ENCODE measurements around the gene PTPRS.

The PTPRS gene

DNA sequence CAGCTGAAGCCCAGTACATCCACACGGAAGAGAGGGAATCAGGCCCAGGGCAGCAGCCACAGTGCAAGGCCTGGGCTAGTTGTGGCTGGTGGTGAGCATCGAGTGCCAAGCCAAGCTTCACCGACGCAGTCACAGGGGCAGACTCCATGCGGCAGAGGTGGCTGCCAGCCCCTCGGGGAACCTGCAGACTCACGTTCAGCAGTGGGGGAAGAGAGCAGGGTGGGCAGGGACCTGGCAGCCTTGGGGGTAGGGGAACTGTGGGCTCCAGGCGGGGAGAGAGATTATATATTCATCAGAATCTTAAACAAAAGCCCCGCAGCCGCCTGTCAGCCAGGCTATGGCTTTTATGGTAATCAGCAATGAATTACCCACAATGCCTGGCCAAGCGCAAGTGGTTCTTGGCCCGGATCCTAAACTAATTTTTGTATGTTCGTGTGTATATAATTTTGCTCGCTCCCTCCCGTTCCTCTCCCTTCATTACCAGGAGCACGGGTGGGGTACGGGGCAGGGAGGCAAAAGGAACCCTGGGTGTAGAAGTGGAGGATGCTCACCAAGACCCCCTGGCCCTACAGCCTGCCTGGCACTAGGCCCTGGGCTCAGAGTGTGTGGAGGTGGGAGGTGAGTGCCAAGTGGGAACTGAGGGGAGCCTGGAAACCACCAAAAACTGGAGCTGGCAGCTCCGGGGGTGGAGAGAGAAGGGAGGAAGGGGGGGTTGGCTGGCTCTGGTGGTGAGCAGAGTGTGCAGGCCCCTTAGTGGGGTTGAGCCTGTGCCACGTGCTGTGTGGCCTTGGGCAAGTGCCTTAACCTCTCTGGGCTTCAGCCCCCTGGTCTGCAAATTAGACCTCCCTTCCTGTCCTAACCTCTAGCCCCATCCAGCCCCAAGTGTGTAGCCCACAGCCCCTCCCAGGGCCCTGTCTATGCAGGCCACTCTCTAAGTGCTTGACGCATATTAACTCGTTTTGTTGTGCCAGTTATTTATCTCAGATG lies 31.9 kb downstream of the PTPRS start:
- DNase-seq (ENCODE audit: low read depth in 2 of 2) = no peak

DNA sequence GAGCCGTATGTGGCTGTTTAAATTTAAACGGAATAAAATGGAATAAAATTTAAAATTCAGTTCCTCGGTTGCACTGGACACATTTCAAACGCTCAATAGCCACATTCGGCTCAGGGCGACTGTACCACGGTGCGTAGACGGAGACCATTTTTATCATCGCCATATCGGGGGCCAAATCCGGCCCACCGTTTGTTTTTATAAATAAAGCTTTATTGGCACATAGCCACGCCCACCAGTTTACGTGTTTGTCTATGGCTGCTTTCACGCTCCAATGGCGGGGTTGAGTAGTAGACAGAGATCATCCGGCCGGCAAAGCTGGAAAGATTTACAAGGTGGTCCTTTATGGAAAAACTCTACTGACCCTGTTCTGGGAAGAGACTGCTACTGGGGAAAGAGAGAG lies 33.0 kb downstream of the PTPRS start:
- DNase-seq (ENCODE audit: low read depth in 2 of 2) = no peak

DNA sequence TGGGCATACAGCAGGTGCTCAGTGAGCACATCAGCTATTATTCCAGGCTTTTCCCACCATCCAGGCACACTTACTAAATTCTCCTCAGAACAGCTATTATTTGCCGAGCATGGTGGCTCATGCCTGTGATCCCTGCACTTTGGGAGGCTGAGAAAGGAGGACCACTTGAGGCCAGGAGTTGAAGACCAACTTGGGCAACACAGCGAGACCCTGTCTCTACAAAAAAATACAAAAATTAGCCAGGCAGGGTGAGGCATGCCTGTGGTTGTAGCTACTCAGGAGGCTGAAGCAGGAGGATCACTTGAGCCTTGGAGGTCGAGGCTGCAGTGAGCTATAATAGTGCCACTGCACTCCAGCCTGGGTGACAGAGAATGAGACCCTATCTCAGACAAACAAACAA lies 35.4 kb downstream of the PTPRS start:
- no peak for DNase-seq (ENCODE audit: low read depth in 2 of 2)

DNA sequence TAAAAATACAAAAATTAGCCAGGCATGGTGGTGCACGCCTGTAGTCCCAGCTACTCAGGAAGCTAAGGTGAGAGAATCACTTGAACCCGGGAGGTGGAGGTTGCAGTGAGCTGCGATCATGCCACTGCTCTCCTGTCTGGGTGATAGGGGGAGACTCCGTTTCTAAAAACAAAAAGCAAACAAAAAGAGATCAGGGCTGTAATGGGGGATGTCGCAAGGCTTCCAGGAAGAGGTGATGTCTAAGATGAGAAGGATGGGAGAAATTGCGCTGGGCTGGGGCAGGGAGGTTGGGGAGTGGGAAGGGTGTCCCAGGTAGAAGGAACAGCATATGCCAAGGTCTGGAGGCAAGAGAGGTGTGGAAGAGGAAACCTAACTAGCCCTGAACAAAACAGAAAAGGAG lies 36.1 kb downstream of the PTPRS start:
- no peak for DNase-seq (ENCODE audit: low read depth in 2 of 2)

DNA sequence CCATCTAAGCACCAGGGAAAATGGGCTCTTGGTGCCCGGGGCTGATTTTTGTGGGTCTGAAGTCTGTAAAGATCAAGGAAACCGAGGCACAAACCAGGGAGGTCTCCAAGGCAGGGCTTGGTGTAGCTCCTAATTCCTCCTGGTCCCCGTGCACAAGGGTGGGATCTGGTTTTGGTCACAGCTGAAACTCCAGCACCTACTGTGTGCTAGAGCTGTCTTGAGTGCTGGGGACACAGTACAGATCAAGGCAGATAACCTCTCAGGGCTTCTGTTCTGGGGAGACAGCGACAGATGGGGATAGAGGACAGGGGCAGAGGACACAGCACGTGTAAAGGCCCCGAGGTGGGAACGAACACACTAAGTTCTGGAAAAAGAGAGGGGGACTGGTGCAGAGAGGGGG lies 37.4 kb downstream of the PTPRS start:
- no peak for DNase-seq (ENCODE audit: low read depth in 2 of 2)

DNA sequence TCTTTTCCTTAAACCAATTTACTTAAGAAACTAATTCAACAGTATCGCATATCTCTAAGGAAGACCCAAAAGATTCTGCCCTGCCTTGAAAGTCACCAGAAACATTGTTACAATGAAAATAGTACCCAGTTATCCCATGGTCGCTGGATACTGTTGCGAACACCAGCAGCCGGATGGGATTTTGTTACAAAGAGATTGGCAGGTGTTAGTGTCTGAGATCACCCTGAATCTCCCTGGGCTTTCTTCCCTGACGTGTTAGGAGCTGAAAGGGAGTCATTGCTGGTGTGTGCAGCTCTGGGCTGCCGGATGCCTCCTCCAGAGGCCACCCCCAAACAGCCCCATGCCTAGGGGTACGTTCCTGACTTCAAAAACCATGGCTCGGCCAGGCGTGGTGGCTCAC lies 38.2 kb downstream of the PTPRS start:
- no peak for DNase-seq (ENCODE audit: low read depth in 2 of 2)

DNA sequence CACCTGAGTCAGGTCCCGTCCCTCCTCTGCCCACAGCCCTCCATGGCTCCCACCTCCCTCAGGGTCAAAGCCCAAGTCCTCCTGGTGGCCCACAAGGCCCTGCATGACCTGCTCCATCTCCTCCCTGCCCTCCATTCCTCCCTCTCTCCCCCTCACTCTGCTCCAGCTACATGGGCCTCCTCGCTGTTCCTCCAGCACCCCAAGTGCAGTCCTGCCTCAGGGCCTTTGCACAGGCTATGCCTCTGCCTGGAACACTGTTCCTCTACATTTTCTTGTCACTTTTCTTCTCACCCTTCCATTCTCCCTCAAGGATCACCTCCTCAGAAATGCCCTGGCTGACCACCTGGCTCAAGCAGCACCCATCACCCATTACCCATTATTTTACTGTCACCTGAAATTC lies 41.5 kb downstream of the PTPRS start:
- no peak for DNase-seq (ENCODE audit: low read depth in 2 of 2)

DNA sequence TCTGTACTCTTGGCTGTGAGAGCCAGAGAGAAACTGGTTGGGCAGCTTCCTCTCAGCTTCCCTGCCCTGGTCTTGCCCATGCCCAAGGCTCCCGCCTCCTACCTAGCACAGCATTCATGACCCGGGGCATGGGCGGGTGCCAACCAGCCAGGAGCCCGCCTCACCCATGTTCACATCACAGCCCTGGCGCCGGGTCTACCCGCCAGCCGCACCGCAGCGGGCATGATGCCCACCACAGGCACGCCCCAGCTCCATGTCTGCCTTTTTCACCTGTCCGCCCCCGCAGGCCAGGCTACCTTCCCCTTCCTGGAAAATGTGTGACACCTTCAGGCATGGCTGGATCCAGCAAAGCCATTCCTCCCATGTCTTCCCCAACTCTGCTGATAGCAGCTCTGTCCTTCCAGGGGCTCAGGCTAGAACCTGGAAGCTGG lies 42.1 kb downstream of the PTPRS start:
- DNase-seq (ENCODE audit: low read depth in 2 of 2) = no peak

DNA sequence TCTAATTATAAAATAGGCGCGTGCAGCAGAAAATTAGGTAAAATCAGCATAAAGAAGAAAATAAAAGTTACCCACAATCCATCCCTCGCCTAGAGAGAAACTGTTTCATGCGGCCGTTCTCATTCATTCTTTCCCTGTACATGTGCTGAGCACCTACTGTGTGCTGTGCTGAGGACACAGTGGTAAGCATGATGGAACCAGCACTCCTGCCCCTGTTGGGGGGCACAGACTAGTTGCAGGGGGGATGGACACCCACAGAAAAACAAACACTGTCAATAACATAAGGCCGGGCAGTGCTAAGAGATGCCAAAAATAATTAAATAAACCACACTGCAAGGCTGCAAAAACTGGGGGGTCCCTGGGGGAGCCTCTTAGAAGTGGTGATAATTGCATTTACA lies 43.3 kb downstream of the PTPRS start:
- DNase-seq (ENCODE audit: low read depth in 2 of 2) = no peak

DNA sequence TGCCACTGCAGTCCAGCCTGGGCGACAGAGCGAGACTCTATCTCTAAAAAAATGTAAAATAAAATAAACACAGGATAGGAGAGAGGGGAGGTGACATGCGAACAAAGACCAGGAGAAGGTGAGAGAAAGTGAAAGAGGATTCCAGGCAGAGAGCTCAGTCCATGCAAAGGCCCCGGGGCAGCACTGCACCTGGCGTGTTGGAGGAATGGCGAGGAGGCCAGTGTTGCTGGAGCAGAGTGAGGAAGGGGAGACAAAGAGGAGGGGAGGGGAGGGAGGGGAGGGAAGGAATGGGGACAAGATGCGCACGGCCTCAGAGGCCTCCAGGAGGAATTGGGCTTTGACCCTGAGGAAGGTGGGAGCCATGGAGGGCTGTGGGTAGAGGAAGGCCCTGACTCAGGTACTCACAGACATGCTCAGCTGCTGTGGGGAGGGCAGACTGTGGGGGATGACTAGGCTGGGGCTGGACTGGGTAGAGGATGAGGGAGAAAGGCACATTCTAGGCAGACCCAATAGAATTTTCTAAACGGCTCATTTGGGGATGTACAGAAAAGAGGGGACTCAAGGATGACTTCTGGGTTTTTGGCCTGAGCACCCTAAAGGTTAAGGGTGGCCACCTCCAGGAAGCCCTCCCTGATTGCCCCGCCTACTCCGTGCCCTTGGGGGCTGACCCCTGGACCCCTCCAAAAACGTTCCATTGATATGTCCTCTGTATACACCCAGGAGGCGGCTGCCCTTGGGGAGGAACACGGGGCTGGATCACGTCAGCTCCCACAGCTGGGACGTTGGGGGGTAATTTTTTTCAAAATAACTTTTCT lies 43.9 kb downstream of the PTPRS start:
- DNase-seq (ENCODE audit: low read depth in 2 of 2) = no peak

DNA sequence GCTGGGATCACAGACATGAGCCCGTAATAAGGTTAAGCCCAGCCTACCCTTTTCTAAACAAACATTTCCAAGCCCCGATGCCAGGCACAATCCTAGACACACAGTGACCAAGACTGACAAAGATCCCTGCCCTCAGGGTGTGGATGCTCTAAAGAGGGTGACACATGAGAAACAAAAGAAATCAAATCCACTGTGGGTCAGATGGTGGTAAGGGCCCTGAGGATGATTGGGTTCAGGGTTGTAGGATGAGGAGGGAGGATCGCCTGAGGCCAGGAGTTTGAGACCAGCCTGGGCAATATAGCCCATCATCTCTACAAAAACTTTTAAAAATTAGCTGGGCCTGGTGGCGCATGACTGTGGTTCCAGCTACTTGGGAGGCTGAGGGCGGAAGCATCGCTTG lies 44.6 kb downstream of the PTPRS start:
- no peak for DNase-seq (ENCODE audit: low read depth in 2 of 2)

DNA sequence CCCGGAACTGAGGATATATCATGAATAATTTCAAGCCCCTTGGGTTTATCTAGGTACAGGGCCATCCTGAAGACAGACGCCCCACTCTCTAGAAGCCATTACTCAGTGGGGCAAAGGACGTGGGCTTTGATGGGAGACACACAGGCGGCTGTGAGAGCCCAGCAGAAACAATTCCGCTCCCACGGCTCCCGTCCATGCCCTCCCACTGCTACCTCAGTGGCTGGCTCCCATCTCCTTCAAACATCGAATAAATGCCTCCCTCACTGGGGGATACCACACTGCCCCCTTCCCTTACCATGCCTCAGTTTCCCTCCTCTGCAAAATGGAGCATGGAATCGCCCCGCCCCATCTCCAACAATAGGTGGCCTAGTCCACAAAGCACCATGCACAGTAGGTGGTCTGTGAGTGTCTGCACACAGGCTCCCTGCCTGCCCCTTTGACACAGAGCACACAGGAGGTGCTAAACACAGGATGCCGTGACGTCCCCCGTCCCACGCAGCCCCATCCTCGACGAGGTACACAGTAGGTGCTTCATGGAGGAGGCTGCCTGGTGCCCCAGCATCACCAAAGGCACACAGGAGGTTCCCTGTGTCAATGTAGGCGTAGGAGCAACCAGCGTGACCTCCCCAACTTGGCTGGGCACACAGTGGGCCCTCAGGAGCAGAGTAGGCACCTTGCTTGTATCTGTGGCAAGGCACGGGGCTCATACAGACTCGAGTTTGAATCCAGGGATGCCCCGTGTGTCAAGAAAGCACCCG lies 46.0 kb downstream of the PTPRS start:
- DNase-seq (ENCODE audit: low read depth in 2 of 2) = no peak

DNA sequence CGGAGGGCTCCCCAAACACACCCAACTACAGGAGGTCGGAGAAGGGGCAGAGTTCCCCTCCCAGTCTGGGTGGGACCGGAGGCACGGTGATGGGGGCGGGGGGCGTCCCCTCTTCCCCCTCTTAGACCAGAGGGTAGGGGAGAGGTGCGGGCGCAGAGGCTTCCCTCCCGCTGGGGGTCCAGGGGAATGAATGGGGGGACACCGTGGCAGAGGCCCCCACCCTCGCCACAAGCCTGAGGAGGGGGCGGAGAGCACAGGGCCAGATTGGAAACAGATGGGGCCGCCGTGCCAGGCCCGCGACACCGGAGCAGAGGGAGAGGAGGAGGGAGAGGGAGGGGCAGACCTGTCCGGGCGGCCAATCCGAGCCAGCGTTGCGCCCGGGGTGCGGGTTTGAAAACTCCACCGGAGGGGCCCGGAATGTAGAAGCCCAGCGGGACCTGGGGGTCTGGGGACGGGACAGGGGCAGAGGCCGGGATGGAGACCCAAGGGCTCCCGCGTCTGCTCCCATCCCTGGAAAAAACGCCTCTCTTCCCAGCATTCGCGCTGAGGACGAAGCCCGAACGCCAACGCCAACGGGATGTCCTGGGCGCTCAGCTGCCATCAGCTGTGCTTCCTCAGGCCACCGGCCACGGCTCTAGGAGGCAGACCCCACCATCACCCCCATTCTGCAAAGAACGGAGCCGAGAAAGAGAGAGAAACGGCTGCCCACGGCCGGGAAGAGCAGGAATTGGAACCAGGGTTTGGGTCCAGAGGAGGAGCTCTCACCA lies 46.8 kb downstream of the PTPRS start:
- no peak for DNase-seq (ENCODE audit: low read depth in 2 of 2)

DNA sequence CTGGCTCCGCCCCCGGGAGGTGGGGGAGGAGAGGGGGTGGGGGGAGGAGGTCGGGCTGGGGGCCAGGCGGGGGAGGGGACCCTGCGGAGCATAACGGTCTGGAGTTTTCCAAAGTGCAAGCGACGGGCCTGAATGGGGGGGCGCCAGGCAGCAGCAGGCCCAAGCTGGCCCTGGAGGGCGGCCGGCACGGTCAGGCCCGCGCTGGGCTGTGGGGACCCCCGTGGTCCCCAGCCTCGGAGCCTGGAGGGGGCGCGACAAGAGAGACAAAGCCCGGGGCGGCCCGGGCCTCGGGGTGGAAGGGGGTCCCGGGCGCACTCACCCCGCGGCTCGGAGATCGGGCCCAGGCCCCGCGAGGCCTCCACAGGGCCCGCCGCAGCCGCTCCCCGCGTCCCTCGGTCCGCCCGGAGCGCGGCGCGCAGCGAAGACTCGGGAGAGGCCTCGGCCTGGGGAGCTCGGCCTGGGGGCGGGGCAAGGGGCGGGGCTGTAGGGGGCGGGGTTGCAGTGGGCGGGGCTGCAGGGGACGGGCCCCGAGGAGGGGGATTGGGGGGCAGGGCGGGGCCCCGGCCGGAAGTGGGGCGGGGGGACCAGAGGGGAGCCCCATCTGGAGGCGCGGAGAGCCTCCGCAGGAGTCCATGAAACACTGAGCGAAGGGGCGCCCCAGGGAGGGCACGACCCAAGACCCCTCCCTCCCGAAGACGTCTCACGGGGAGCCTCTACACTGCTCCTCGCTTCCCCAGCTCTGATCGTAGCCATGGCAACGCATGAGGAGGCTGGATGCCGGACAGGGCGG lies 47.6 kb downstream of the PTPRS start:
- DNase-seq (ENCODE audit: low read depth in 2 of 2) = peak; percentile 1 to 13

DNA sequence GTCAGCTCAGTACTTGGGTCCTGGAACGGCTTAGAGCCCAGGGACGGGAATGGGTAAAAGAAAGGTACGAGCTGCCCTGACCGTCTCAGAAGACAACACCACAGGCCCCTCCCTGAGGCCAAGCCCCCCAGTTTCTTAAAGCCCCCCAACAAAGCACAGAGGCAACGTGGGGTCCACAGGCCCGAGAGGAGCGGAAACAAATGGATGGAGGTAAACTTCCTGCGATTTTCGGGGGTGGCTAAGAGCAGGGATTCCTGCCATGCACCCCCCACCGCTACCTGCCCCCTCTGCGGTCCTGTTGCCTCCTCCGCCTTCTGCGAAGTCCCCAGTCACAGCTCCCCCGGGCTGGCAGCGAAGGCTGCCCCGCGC lies 48.2 kb downstream of the PTPRS start:
- no peak for DNase-seq (ENCODE audit: low read depth in 2 of 2)

DNA sequence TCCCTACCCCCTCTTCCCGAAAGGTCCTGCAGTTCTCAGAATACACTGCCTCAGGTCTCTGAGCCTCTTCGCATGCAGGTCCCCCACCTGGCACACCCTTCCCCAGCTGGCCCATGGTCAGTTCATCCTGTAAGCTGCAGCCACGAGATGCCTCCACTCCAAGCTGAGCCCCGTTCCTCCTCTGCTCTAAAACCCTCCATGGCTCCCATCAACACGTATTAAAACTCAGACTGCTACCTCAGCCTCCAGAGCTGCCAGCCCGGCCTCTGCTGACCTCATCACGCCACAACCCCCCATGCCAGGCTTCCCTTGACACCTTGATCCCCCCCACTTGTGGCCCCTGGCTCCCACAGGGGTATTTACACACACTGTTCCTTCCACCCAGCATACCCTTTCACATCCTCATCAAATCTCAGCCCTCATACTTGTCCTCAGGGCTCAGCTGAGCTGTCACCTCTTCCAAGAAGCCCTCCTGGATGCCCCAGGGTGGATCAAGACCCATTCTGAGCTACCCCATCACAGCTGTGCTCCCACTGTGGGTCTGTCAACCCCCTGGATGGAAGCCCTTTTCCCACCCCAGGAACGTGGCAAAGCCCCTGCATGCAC lies 48.9 kb downstream of the PTPRS start:
- DNase-seq (ENCODE audit: low read depth in 2 of 2) = no peak
